BE2C (cell line): ENCODE measurements around the gene VRK1.

Source experiments
- DNase-seq: peaks from one replicate; pipeline ENCODE4 v3.0.0-alpha.2; 2020
- H3K27me3 ChIP-seq: fragments of 250-450 bp; sonication (Bioruptor Pico); 2 replicates; pipeline ENCODE4 v1.5.1; 2020; ENCODE audit warnings: mild to moderate bottlenecking
- H3K36me3 ChIP-seq: fragments of 250-450 bp; sonication (Bioruptor Pico); 2 replicates; pipeline ENCODE4 v1.5.1; 2020; ENCODE audit warnings: mild to moderate bottlenecking
- H3K4me1 ChIP-seq: fragments of 250-450 bp; sonication (Bioruptor Pico); 2 replicates; pipeline ENCODE4 v1.5.1; 2020
- H3K4me3 ChIP-seq: 2 replicates; pipeline ENCODE4 v1.5.1; 2011; ENCODE audit warnings: low read depth, low read length
- H3K9me3 ChIP-seq: fragments of 250-450 bp; sonication (Bioruptor Pico); 2 replicates; pipeline ENCODE4 v1.5.1; 2020
- TF ChIP-seq, protein P1 (sequence below): IDR thresholded peaks from 2 replicates; pipeline ENCODE4 v1.5.1; 2012; ENCODE audit warnings: mild to moderate bottlenecking, low read depth, low read length

VRK1 gene

DNA sequence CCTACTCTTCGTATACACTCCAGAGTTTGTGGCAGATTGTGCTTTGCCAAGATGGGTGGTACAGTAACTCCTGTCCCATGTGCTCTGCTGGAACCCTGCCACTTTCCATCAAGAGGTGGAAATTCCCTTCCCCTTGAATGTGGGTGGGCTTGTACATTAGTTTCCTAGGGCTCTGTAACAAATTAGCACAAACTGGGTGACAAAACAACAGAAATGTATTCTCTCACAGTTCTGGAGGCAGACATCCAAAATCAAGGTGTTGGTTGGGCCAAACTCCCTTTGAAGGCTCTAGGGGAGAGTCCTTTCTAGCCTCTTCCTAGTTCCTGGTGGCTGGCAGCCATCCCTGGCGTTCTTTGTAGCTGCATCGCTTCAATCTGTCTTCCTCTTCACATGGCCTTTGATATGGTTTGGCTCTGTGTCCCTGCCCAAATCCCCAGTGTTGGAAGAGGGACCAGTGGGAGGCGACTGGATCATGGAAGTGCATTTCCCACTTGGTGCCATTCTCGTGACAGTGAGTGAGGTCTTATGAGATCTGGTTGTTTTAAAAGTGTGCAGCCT, 117.5 kb downstream of the VRK1 start:
- Histone ChIP-seq H3K27me3 (no peaks in the 10 kb centered on the region), H3K36me3 (no peaks in the 10 kb centered on the region), H3K9me3 (no peaks in the 10 kb centered on the region), H3K4me3 (no peak overlapping the region), H3K4me1 (peaks cover 8% of the 10 kb centered on the region)
- no peak for DNase-seq
- TF ChIP-seq, protein P1, sequence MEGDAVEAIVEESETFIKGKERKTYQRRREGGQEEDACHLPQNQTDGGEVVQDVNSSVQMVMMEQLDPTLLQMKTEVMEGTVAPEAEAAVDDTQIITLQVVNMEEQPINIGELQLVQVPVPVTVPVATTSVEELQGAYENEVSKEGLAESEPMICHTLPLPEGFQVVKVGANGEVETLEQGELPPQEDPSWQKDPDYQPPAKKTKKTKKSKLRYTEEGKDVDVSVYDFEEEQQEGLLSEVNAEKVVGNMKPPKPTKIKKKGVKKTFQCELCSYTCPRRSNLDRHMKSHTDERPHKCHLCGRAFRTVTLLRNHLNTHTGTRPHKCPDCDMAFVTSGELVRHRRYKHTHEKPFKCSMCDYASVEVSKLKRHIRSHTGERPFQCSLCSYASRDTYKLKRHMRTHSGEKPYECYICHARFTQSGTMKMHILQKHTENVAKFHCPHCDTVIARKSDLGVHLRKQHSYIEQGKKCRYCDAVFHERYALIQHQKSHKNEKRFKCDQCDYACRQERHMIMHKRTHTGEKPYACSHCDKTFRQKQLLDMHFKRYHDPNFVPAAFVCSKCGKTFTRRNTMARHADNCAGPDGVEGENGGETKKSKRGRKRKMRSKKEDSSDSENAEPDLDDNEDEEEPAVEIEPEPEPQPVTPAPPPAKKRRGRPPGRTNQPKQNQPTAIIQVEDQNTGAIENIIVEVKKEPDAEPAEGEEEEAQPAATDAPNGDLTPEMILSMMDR, result no peak

DNA sequence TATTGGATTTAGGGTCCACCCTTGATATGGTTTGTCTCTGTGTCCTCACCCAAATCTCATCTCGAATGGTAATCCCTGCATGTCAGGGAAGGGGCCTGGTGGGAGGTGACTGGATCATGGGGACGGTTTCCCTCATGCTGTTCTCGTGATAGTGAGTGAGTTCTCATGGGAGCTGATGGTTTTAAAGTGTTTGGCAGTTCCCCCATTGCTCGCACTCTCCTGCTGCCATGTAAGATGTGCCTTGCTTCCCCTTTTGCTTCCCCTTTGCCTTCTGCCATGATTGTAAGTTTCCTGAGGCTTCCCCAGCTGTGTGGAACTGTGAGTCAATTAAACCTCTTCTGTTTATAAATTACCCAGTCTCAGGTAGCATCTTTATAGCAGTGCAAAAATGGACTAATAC, 118.3 kb downstream of the VRK1 start:
- DNase-seq, result no peak
- no peaks in the 10 kb centered on the region for H3K9me3 ChIP-seq
- TF ChIP-seq, protein P1, result no peak

DNA sequence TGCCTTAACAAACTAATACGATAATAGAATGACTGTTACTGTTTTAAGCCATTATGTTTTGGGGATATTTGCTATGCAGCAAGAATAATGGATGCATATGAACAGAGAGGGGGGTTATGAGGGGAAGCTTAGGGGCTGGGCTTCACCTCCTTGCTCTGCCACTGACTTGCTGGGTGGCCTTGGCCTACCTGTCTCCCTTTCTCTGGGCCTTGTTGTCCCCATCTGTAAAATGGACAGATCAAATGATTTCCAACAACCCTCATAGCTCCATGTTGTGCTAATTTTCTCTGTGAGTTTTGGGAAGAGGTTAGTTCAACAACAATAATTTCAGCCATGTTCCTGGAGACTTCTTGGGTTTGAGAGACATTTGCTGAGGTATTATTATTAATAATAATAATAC, 119.6 kb downstream of the VRK1 start:
- no peak for DNase-seq
- H3K36me3 ChIP-seq, result no peaks in the 10 kb centered on the region
- H3K4me3 ChIP-seq, result no peak overlapping the region
- H3K27me3 ChIP-seq, result no peaks in the 10 kb centered on the region
- peaks cover 8% of the 10 kb centered on the region for H3K4me1 ChIP-seq
- no peaks in the 10 kb centered on the region for H3K9me3 ChIP-seq
- TF ChIP-seq, protein P1, result no peak

More for the DNA sequence above, 118.3 kb downstream of the VRK1 start:
- no peaks in the 10 kb centered on the region for H3K27me3 ChIP-seq
- H3K4me3 ChIP-seq, result no peak overlapping the region
- H3K36me3 ChIP-seq, result no peaks in the 10 kb centered on the region
- H3K4me1 ChIP-seq, result peaks cover 8% of the 10 kb centered on the region

DNA sequence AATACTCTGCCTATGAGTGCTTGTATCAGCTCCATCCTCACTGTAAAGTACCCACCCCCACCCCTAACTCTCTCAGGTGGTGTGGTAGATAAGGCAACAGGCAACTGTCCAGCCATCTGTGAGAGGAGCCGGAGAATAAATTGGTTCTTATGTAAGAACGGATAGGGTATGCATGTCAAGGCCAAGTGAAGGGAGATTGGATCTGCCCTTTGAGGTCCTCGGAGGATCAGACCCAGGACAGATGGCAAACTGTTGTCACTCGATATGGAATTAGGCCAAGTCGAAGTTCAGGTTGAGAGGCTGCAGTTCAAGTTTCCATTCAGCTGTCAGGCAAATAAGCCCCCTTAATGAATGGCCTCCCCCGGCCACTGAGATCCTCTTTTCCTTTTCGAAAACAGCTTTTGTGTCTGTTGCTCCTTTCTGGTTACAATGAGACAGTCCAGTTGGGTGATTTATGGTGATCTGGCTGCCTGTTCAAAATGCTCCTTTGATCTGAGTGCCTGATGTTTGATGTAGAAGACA, 120.3 kb downstream of the VRK1 start:
- H3K27me3 ChIP-seq, result no peaks in the 10 kb centered on the region
- no peaks in the 10 kb centered on the region for H3K9me3 ChIP-seq
- TF ChIP-seq, protein P1, result no peak
- no peaks in the 10 kb centered on the region for H3K36me3 ChIP-seq
- H3K4me3 ChIP-seq, result no peak overlapping the region
- DNase-seq, result peak; percentile 23
- H3K4me1 ChIP-seq, result peaks cover 8% of the 10 kb centered on the region

DNA sequence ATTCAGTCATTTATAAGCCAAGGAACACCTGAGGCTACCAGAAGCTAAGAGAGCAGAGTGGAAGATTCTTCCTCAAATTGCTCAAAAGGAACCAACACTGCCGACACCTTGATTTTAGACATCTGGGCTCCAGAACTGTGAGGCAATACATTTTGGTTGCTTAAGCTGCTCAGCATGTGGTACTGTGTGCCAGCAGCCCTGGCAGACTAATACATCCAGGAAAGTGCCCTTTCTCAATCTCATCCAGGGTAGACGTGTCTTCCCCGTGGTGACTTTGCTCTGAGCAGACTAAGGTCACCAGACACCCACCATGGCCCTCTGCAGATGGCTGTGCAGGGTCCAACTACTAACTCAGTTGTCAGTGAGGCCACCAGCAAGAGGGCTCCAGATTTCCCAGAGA, 122.8 kb downstream of the VRK1 start:
- Histone ChIP-seq H3K4me3 (no peak overlapping the region), H3K27me3 (no peaks in the 10 kb centered on the region), H3K4me1 (peaks cover 9% of the 10 kb centered on the region), H3K36me3 (no peaks in the 10 kb centered on the region), H3K9me3 (no peaks in the 10 kb centered on the region)
- TF ChIP-seq, protein P1, result no peak
- DNase-seq, result no peak

DNA sequence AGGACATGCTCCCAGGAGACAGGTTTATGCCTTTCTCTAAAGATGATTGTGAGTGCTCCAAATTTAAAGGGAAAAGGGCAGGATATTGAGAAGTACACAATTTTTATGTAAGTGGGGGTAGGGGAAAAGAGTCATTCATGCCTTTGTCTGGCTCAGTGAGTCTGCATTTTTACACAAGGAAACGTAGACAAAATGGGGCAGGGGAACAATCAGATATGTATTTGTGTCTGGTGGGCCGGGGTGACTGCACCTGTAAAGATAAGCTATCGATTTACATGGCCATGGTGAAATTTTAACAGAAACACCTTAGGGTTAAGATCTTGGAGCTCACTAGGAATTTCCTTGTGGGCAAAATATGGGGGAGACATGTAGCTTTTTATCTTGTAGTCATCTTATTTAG, 123.6 kb downstream of the VRK1 start:
- no peaks in the 10 kb centered on the region for H3K27me3 ChIP-seq

More for the DNA sequence above, 123.6 kb downstream of the VRK1 start:
- Histone ChIP-seq H3K36me3 (no peaks in the 10 kb centered on the region), H3K9me3 (no peaks in the 10 kb centered on the region), H3K4me3 (no peak overlapping the region), H3K4me1 (peaks cover 15% of the 10 kb centered on the region)
- no peak for DNase-seq
- TF ChIP-seq, protein P1, result no peak
